OCI-LY1 (cell line): ENCODE results near the gene DNAI4.

Experiments
- H2AFZ ChIP-seq: fragments of 200-600 bp; sonication (generic), shearing (Covaris generic); 2 replicates; pipeline ENCODE4 v1.6.0; 2014; ENCODE audit warnings: antibody characterized with exemption, mild to moderate bottlenecking, low read length
- H3F3A ChIP-seq: fragments of 200-600 bp; sonication (generic), shearing (Covaris generic); 2 replicates; pipeline ENCODE4 v1.6.0; 2014; ENCODE audit warnings: mild to moderate bottlenecking, antibody characterized with exemption, low read length, moderate library complexity; ENCODE audit not compliant: insufficient read depth
- H3K27ac ChIP-seq: fragments of 200-600 bp; sonication (generic); 2 replicates; pipeline ENCODE4 v1.5.1; 2014; ENCODE audit warnings: low read length, mixed run types, mild to moderate bottlenecking, low read depth; ENCODE audit not compliant: poor library complexity, severe bottlenecking
- H3K27me3 ChIP-seq: fragments of 200-600 bp; sonication (generic); 2 replicates; pipeline ENCODE4 v1.6.0; 2014; ENCODE audit warnings: antibody characterized with exemption, mild to moderate bottlenecking, low read length, moderate library complexity; ENCODE audit not compliant: insufficient read depth
- H3K36me3 ChIP-seq: fragments of 200-600 bp; sonication (generic); 2 replicates; pipeline ENCODE4 v1.6.1; 2014; ENCODE audit warnings: mild to moderate bottlenecking, antibody characterized with exemption, low read length, moderate library complexity, mixed read lengths; ENCODE audit not compliant: insufficient read depth
- H3K4me1 ChIP-seq: fragments of 200-600 bp; sonication (generic); 2 replicates; pipeline ENCODE4 v1.5.1; 2014; ENCODE audit warnings: mild to moderate bottlenecking, low read length, moderate library complexity; ENCODE audit not compliant: insufficient read depth, severe bottlenecking
- H3K4me2 ChIP-seq: fragments of 200-600 bp; sonication (generic), shearing (Covaris generic); 2 replicates; pipeline ENCODE4 v1.6.1; 2014; ENCODE audit warnings: low read length
- H3K4me3 ChIP-seq: fragments of 200-600 bp; sonication (generic); 2 replicates; pipeline ENCODE4 v1.5.1; 2014; ENCODE audit warnings: low read length, low read depth, mild to moderate bottlenecking, mixed read lengths; ENCODE audit not compliant: poor library complexity, severe bottlenecking
- H3K79me2 ChIP-seq: fragments of 200-600 bp; shearing (Covaris generic); 2 replicates; pipeline ENCODE4 v1.6.1; 2016; ENCODE audit warnings: mixed run types, low read length, mixed read lengths; ENCODE audit not compliant: insufficient read depth
- H3K9ac ChIP-seq: fragments of 200-600 bp; sonication (generic), shearing (Covaris generic); 2 replicates; pipeline ENCODE4 v1.6.1; 2014; ENCODE audit warnings: mild to moderate bottlenecking, low read length, mixed read lengths
- H3K9me2 ChIP-seq: fragments of 200-600 bp; sonication (generic), shearing (Covaris generic); 2 replicates; pipeline ENCODE4 v1.6.1; 2014; ENCODE audit warnings: low read depth, mild to moderate bottlenecking, low read length, mixed read lengths
- H3K9me3 ChIP-seq: fragments of 200-600 bp; shearing (Covaris generic); 2 replicates; pipeline ENCODE4 v1.6.1; 2014; ENCODE audit warnings: low read length, mixed read lengths
- H4K20me1 ChIP-seq: fragments of 200-600 bp; sonication (generic), shearing (Covaris generic); 2 replicates; pipeline ENCODE4 v1.6.0; 2016; ENCODE audit warnings: mild to moderate bottlenecking, low read length; ENCODE audit not compliant: insufficient read depth
- CTCF ChIP-seq: fragments of 200-600 bp; sonication (generic), shearing (Covaris generic); IDR thresholded peaks from 2 replicates; pipeline ENCODE4 v1.5.1; 2017; ENCODE audit warnings: mild to moderate bottlenecking, antibody characterized with exemption, low read length, moderate library complexity, mixed read lengths
- EZH2 ChIP-seq: fragments of 200-600 bp; sonication (generic), shearing (Covaris generic); IDR thresholded peaks from 2 replicates; pipeline ENCODE4 v1.8.0; 2017; ENCODE audit warnings: borderline replicate concordance, mixed run types, mild to moderate bottlenecking, antibody characterized with exemption, low read length, moderate library complexity, mixed read lengths

Gene DNAI4

GRCh38 chr1:66770694-66771093 lies 154.0 kb downstream of the DNAI4 start:
- Histone ChIP-seq H3F3A (no peaks in the 10 kb centered on the region), H3K9ac (no peak overlapping the region), H4K20me1 (no peaks in the 10 kb centered on the region), H3K9me3 (no peaks in the 10 kb centered on the region), H2AFZ (peak overlapping the region; percentile 19; the same call in 1 of the 2 replicates), H3K36me3 (no peaks in the 10 kb centered on the region), H3K4me3 (no peak overlapping the region), H3K27ac (peak overlapping the region; percentile 78), H3K79me2 (no peaks in the 10 kb centered on the region), H3K4me1 (peaks cover 33% of the 10 kb centered on the region), H3K4me2 (no peak overlapping the region), H3K27me3 (no peaks in the 10 kb centered on the region), H3K9me2 (no peaks in the 10 kb centered on the region)
- TF ChIP-seq EZH2: no peak
- TF ChIP-seq CTCF: no peak

GRCh38 chr1:66770240-66770639 lies 154.4 kb downstream of the DNAI4 start:
- no peaks in the 10 kb centered on the region for H3K27me3 ChIP-seq
- H3K9ac ChIP-seq: no peak overlapping the region
- no peaks in the 10 kb centered on the region for H3K36me3 ChIP-seq
- H4K20me1 ChIP-seq: no peaks in the 10 kb centered on the region
- peak overlapping the region; percentile 66 for H3K4me2 ChIP-seq
- peaks cover 35% of the 10 kb centered on the region for H3K4me1 ChIP-seq
- no peak overlapping the region for H3K4me3 ChIP-seq
- H3K9me2 ChIP-seq: no peaks in the 10 kb centered on the region
- H3K27ac ChIP-seq: peak overlapping the region; percentile 78
- no peaks in the 10 kb centered on the region for H3K9me3 ChIP-seq
- no peak for TF ChIP-seq CTCF
- TF ChIP-seq EZH2: no peak
- H2AFZ ChIP-seq: peak overlapping the region; percentile 19; the same call in 1 of the 2 replicates
- H3K79me2 ChIP-seq: no peaks in the 10 kb centered on the region
- no peaks in the 10 kb centered on the region for H3F3A ChIP-seq

GRCh38 chr1:66769512-66770229 lies 155.0 kb downstream of the DNAI4 start:
- Histone ChIP-seq H3F3A (no peaks in the 10 kb centered on the region), H3K4me1 (peaks cover 37% of the 10 kb centered on the region), H3K9ac (peak overlapping the region; percentile 46; the same call in 1 of the 2 replicates), H3K9me3 (no peaks in the 10 kb centered on the region), H3K4me2 (peak overlapping the region; percentile 66), H3K36me3 (no peaks in the 10 kb centered on the region), H3K79me2 (no peaks in the 10 kb centered on the region), H3K27me3 (no peaks in the 10 kb centered on the region), H3K9me2 (no peaks in the 10 kb centered on the region), H3K4me3 (peak overlapping the region; percentile 42), H3K27ac (peak overlapping the region; percentile 78), H4K20me1 (no peaks in the 10 kb centered on the region), H2AFZ (peak overlapping the region; percentile 59; the same call in 1 of the 2 replicates)
- TF ChIP-seq EZH2: no peak
- TF ChIP-seq CTCF: no peak
